Chondrocyte (in vitro differentiated cells): Measurements from ENCODE around the gene RCBTB2. TPM values are rescaled to one million over a fixed set of nuclear protein-coding genes. Genes with fewer than 3 reads are reported as not detected.

ENCODE experiments used
- DNase-seq: peaks from one replicate; pipeline ENCODE4 v3.0.0; 2021; ENCODE audit warnings: mixed read lengths, low spot score
- H3K27ac Mint-ChIP-seq: one replicate; pipeline ENCODE4 v1.8.0; 2021; ENCODE audit warnings: mild to moderate bottlenecking, moderate library complexity, mixed read lengths; ENCODE audit not compliant: unreplicated experiment
- H3K27me3 Mint-ChIP-seq: 2 replicates; pipeline ENCODE4 v1.8.0; 2021; ENCODE audit warnings: low read depth, mixed read lengths
- H3K36me3 Mint-ChIP-seq: 2 replicates; pipeline ENCODE4 v1.8.0; 2021; ENCODE audit warnings: low read depth, mixed read lengths
- H3K4me1 Mint-ChIP-seq: 2 replicates; pipeline ENCODE4 v1.8.0; 2021; ENCODE audit warnings: low read depth, mild to moderate bottlenecking, mixed read lengths
- H3K4me3 Mint-ChIP-seq: one replicate; pipeline ENCODE4 v1.8.0; 2021; ENCODE audit warnings: mild to moderate bottlenecking, moderate library complexity, mixed read lengths; ENCODE audit not compliant: unreplicated experiment
- H3K9me3 Mint-ChIP-seq: 2 replicates; pipeline ENCODE4 v1.8.0; 2021; ENCODE audit warnings: low read depth, mixed read lengths
- CTCF ChIP-seq: fragments of 200-600 bp; sonication (generic); IDR thresholded peaks from 2 replicates; pipeline ENCODE4 v1.5.0; 2021; ENCODE audit warnings: antibody characterized with exemption, mild to moderate bottlenecking, moderate library complexity
- total RNA-seq: library from RNA; stranded (reverse); gene quantifications from 3 replicates; pipeline ENCODE4 v1.2.1, GENCODE V29; 2021

The RCBTB2 gene
- total RNA-seq, 1 donor from 2014 or later: 8.6 TPM

GRCh38 chr13:48500652-48501197, 32.2 kb downstream of the RCBTB2 start:
- H3K4me1 Mint-ChIP-seq: peaks cover 21% of the 10 kb centered on the region
- no peak overlapping the region for H3K4me3 Mint-ChIP-seq
- no peaks in the 10 kb centered on the region for H3K27me3 Mint-ChIP-seq
- DNase-seq: no peak
- H3K36me3 Mint-ChIP-seq: peaks cover 8% of the 10 kb centered on the region
- H3K27ac Mint-ChIP-seq: peak overlapping the region; percentile 27
- TF ChIP-seq CTCF: no peak
- H3K9me3 Mint-ChIP-seq: no peaks in the 10 kb centered on the region

- H3K27ac Mint-ChIP-seq: no peak overlapping the region
- peaks cover 8% of the 10 kb centered on the region for H3K36me3 Mint-ChIP-seq
- no peak for TF ChIP-seq CTCF
- DNase-seq: no peak
- no peak overlapping the region for H3K4me3 Mint-ChIP-seq
- H3K27me3 Mint-ChIP-seq: no peaks in the 10 kb centered on the region
- H3K9me3 Mint-ChIP-seq: no peaks in the 10 kb centered on the region
- peaks cover 21% of the 10 kb centered on the region for H3K4me1 Mint-ChIP-seq
Observed at GRCh38 chr13:48497669-48498068, 35.2 kb downstream of the RCBTB2 start.

DNA sequence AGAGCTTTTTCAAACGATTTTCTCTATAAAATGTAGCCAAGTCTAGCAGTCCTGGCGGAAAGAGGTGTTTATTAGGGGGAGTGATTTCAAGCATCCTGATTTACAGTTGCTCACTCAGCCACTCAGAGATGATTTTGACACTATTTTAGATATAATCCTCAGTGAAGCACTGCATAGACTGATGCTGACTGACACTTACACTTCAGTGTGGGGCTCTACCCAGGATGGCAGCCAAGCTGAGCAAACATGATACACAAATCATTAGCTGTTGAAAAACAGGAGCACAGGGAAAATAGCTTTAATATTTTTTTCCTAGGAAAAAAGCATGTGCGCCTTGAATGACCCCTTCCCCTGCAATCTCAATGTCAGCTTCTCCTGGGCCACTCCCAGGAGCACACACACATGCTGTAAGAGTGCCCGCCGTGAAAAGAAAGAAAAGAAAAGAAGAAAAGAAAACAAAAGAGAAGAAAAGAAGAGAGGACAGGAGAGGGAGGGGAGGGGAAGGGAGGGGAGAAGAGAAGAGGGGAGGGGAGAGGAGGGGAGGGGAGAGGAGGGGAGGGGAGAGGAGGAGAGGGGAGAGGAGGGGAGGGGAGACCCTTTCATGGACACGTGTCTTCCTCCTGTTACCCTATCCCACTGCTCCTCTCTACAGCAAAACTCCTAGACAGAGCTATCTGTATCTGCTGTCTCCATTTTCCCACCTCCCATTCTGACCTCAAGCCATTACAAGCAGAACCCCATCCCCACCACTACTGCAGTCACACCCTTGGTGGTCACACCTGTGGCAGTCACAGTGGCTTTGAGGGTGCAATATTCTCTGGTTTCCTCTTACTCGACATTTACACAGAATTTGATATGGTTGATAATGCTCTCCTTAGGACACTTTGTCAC, 36.4 kb downstream of the RCBTB2 start:
- H3K9me3 Mint-ChIP-seq: no peaks in the 10 kb centered on the region
- H3K27ac Mint-ChIP-seq: no peak overlapping the region
- peaks cover 21% of the 10 kb centered on the region for H3K4me1 Mint-ChIP-seq
- DNase-seq: no peak
- no peak for TF ChIP-seq CTCF
- no peak overlapping the region for H3K4me3 Mint-ChIP-seq
- peaks cover 6% of the 10 kb centered on the region for H3K36me3 Mint-ChIP-seq
- no peaks in the 10 kb centered on the region for H3K27me3 Mint-ChIP-seq

DNA sequence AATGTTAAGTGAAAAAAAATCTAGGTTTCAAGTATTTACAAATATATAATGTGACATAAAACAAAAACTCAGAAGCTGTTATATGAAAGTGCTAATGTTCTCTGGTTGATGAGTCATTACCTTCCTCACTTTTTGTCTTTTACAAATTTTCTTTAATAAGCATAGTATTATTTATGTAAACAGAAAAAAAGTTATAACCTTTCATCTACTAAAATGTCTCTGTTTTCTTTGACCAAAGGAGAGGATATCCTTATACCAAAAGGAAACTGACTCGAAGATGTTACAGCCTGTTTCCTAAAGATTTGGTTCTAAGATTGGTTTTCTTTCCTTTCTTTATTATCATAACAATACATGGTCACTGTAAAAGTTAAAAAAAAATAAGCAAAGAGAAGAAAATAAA, 38.0 kb downstream of the RCBTB2 start:
- H3K4me1 Mint-ChIP-seq: peaks cover 12% of the 10 kb centered on the region
- no peaks in the 10 kb centered on the region for H3K27me3 Mint-ChIP-seq
- TF ChIP-seq CTCF: no peak
- no peak overlapping the region for H3K4me3 Mint-ChIP-seq
- no peaks in the 10 kb centered on the region for H3K9me3 Mint-ChIP-seq
- no peak for DNase-seq
- peaks cover 5% of the 10 kb centered on the region for H3K36me3 Mint-ChIP-seq
- H3K27ac Mint-ChIP-seq: no peak overlapping the region

GRCh38 chr13:48493851-48494250, 39.0 kb downstream of the RCBTB2 start:
- H3K4me3 Mint-ChIP-seq: no peak overlapping the region
- H3K4me1 Mint-ChIP-seq: peaks cover 3% of the 10 kb centered on the region
- H3K27ac Mint-ChIP-seq: no peak overlapping the region
- DNase-seq: no peak
- TF ChIP-seq CTCF: no peak
- H3K27me3 Mint-ChIP-seq: no peaks in the 10 kb centered on the region
- peaks cover 3% of the 10 kb centered on the region for H3K36me3 Mint-ChIP-seq
- no peaks in the 10 kb centered on the region for H3K9me3 Mint-ChIP-seq
